ENCODE data around the gene RANBP1.

RANBP1 gene

DNA sequence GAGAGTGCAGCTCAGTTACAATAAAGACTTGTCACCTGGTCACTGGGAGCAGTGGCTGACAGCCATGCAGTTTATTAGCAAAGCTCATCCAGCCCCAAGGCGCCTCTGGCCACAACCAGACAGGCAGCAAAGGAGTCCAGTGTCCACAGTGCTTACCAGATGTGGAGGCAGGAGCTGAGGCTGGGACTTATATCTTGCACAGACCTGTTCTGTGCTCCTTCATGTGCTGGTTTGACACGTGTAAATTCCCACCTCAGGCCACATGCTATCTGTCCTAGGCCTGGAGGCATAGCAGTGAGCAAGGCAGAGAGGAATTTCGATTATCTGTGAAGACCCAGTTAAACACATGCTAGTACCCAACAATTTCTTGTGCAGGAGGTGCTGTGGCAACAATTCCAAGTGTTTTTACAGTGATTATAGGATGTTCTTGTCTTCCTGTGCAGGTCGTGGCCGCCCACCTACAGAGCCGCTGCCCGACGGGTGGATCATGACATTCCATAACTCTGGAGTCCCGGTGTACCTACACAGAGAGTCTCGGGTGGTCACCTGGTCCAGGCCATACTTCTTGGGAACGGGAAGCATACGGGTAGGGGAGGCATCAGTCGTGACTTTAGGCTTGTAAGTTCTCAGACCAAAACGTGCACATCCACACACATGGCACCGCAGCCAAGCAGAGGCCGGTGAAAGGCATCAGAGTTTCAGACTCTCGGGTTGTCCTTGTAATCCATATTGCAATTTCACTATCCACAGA is 26.5 kb upstream of the RANBP1 start:
- no peak for DNase-seq

DNA sequence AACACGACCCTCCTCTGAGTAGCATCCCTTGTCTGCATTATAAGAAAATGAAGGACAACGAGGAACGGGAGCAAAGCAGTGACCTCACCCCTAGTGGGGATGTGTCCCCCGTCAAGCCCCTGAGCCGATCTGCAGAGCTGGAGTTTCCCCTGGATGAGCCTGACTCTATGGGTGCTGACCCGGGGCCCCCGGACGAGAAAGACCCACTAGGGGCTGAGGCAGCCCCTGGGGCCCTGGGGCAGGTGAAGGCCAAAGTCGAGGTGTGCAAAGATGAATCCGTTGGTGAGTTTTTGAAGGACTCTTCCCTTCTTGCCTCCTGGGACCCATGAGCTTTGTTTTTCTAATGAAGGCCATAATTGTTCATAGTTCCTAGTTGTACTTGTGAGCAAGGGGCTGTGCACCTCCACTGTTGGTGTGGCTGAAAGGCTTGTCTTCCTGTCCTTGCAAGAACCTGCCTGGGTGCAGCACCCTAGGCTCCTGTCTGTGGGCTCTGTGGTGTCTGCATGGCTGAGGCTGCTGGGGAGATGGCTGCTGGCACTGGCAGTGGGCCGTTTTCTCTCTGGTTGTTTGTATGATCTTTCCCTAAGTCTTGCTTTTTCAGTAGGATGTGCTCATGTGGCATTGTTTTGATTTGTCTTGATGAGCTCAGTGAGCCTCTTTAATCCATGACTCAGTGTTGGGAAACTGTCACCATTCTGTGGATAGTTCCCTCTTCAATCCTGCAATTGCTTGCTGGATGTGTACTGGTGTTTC is 25.8 kb upstream of the RANBP1 start:
- no peak for DNase-seq

- no peak for DNase-seq
Observed at GRCh38 chr22:20090730-20091240, 25.1 kb upstream of the RANBP1 start.

DNA sequence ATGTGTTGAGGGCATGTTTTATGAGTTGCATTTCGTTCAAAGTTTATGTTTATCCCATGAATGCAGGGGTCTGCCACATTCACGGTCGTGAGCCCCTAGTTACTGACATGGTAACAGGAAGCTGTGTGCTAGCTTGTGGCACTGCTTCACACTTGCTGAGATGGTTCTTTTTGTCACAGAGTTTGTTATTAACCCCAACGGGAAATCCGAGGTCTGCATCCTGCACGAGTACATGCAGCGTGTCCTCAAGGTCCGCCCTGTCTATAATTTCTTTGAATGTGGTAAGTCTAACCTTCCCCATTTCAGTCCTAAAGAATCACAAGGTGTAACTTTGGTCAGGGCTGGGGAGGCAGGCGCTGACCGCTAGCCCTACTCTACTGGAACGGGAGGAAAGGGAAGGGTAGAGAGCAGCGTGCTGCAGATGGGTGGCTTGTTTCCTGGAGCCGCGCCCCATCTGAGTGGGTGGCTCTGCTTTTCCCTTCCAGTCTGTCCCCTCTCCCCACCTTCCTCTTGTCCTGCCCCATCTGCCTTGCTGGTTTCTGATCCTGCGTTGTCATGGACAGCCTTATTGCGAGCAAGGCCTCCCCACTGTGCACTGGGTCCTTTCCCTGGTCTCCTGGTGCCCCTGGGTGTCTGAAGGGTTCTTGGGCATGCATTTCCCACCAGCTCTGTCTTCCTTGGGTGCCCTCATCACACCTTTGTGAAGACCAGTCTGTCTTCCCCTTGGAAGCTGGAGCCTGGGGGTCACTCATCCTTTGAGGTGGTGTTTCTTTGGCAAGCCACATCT is 24.0 kb upstream of the RANBP1 start:
- DNase-seq: no peak

- DNase-seq: no peak
Observed at GRCh38 chr22:20092477-20092854, 23.4 kb upstream of the RANBP1 start.

DNA sequence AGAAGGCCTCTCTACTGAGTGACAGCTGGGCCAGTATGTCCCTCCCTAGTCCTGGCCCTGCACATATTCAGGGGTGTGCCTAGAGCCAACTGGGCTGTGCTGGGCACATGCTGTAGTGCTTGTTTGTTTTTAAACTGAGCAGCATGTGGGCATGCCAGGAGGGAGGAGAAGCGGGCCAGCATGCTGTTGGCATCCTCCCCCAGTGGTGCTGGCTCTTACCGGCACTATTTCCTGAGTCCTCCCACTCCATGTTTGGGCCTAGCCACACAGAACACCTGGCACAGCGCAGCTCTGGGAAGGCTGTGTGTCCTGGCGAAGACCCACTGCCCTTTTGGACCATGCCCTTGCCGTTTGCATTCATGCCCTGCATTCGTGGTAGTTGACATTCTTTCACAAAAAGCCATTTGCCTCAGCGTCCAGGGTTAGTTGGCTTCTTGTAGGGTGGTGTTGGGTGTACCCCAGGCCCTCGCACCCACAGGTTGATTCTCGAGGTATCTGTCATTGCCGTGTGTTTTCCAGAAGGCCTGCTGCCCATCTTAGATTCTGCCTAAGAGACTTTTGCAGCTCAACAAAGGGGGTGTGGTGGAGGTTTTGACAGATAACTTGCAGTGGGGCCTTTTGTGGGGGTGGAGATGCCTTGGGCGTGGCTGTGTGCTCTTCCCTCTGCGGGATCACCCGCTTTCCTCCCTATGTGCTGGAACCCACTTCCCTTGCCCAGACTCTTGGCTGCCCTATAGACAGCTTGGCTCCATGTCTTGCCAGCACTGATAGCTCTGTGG is 22.3 kb upstream of the RANBP1 start:
- DNase-seq: no peak

DNA sequence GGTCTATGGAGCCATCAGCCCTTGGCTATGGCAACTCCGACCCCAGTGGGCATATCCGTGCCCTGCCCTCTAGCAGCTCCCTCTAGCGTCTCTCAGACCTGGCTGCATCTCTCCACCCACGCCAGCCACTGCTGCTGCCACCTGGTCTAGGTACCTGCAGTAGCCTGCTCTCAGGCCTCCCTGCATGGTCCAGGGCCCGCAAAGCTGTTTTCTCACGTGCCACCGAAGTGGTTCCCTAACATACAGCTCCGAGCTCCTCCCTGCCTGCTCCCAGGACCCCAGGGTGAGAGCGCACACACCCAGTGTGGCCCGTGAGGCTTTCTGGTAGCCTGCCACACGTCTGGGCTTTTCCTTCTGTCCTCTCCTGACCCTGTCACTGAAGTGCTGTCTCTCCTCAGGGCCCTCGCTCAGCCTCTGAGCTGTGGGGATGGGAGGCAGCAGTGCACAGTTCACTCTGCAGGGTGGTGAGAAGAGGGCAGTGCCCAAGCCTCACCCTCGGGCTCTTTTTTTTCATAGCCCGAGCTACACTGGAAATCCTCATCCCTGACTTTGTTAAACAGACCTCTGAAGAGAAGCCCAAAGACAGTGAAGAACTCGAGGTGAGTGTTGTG is 21.6 kb upstream of the RANBP1 start:
- no peak for DNase-seq

- no peak for DNase-seq
Observed at GRCh38 chr22:20095521-20095920, 20.4 kb upstream of the RANBP1 start.

DNA sequence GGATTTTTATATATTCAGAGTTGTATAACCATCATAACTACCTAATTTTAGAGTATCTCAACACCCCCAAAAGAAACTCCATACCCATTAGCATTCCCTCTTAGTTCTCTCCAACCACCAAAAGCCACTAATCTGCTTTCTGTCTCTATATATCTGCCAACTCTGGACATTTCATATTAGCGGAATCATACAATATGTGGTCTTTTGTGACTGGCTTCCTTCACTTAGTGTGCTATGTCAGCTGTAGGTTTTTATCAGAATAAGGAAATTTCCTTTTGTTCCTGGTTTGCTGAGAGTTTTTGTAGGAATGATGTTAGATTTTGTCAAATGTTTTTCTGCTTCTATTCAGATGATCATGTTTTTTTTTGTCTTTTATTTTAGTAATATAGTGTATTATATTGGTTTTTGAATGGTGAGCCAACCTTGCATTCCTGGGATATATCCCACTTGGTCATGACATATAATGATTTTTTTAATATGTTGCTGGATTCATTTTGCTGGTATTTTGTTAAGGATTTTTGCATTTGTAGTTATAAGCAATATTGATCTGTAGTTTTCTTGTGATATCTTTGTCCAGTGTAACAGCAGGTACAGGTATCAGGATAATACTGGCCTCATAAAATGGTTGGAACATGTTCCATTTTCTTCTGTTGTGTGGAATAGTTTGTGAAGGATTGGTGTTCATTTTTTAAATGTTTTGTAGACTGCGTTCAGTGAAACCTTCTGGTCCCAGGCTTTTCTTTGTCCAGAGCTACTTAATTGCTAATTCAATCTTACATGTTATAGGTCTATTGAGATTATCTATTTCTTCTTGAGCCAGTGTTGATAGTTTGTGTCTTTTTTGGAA is 19.1 kb upstream of the RANBP1 start:
- DNase-seq: no peak

GRCh38 chr22:20099099-20099711 is 16.7 kb upstream of the RANBP1 start:
- DNase-seq: no peak

DNA sequence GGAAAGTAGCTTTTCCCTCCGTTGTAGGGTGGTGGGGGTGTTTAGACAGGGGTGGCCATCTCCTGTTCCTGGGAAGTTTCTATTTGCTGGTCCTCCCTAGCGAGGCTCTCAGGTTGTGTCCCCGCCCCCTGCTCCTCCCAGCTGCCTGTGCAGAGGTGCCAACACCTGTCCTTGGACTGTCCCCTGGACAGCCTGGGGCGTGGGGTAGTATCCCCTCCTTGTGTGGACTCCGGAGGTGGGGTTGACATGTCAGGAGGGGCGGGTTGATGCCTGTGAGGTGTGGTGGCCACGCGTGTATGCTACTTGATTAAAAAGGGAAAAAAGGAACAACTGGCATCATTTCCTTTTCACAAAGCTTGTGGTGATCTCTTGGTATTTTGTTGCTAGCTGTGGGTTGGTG is 14.3 kb upstream of the RANBP1 start:
- no peak for DNase-seq

DNA sequence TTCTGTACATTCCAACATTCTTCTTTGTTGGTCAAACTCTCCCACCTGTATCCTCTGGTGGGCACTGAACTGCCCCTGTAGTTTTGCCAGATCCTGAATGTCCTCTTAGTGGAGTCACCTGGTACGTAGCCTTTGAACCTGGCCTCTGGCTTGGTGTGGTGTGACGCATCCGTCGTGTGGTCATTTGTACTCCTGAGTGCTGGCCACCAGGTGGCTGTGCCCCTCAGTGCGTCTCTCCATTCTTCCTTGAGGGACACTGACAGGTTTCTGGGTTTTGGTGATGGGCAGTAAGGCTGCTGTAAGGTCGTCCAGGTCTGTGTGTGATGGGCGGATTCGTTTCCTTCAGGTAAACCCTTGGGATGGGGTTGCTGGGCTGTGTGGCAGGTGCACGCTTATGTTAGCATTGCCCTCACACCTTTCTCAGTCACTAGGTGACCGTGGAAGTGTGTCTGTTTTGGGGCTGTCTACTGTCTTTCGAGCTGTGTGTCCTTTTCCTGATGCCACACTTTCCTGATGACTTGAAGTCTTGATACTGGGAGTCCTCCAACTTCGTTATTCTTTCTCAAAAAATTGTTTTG is 13.6 kb upstream of the RANBP1 start:
- no peak for DNase-seq

- DNase-seq: no peak
Observed at GRCh38 chr22:20105456-20106204, 10.3 kb upstream of the RANBP1 start.

GRCh38 chr22:20106205-20106848 is 9.6 kb upstream of the RANBP1 start:
- DNase-seq: no peak

- DNase-seq: no peak
Observed at GRCh38 chr22:20106849-20107237, 9.1 kb upstream of the RANBP1 start.

DNA sequence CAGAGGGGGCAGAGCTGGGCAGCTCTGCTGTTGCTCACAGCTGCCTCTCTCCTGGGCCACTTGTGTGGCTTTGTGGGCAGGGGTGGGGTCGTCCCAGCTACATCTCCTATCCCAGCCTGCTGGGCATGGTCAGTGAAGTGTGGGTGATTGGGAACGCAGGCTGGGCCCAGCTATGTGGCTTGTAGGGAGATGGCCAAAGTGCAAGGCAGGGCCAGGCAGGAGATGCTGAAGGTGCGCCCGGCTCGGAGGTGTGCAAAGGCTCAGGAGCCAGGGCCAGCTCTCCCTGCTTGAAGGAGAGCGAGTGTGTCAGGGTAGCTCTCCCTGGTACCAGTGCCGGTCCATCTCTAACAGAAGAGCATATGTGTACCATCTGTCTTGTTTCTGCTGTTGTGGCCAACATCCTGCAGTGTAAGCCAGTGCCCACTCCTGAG is 8.4 kb upstream of the RANBP1 start:
- no peak for DNase-seq

GRCh38 chr22:20107951-20108756 is 7.8 kb upstream of the RANBP1 start:
- no peak for DNase-seq

DNA sequence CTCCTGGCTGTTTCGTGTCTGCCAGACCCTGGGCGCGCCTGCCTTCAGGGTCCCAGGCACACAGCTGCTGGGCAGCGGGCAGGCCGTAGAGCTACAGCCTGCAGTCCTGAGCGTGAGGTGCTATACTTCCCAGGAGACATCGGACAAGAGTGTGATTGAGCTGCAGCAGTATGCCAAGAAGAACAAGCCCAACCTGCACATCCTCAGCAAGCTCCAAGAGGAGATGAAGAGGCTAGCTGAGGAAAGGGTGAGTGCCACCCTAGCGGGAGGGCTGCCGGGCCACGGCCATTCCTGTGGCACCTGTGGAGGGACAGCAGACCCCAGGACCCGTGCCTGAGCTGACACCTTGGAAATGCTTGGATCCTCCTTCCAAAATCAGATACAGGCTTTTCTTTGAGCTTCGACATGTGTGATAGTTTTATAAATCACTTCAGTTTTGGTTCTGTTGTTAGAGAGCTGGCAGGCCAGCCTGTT is 7.1 kb upstream of the RANBP1 start:
- no peak for DNase-seq
